Measurements from ENCODE around the gene CATSPERE.

The CATSPERE gene

GRCh38 chr1:244447024-244447423, 14.0 kb upstream of the CATSPERE start:
- H3K9me3 ChIP-seq (ENCODE audit: severe bottlenecking), result no peaks in the 10 kb centered on the region
- DNase-seq (ENCODE audit: low spot score), result no peak
- no peak overlapping the region for H3K27ac ChIP-seq (ENCODE audit: poor library complexity, severe bottlenecking)
- no peak for ATAC-seq (ENCODE audit: low read depth)
- TF ChIP-seq CTCF (IDR thresholded peaks at IDR 0.05; ENCODE audit: poor library complexity, severe bottlenecking), result no peak
- no peaks in the 10 kb centered on the region for H3K27me3 ChIP-seq (ENCODE audit: insufficient read depth, poor library complexity, severe bottlenecking)
- H3K36me3 ChIP-seq (ENCODE audit: low read depth), result peaks cover 38% of the 10 kb centered on the region
- no peak overlapping the region for H3K4me3 ChIP-seq (ENCODE audit: severe bottlenecking)
- H3K4me1 ChIP-seq (ENCODE audit: insufficient read depth, poor library complexity, severe bottlenecking), result peaks cover 37% of the 10 kb centered on the region

- no peaks in the 10 kb centered on the region for H3K27me3 ChIP-seq (ENCODE audit: insufficient read depth, poor library complexity, severe bottlenecking)
- no peak for ATAC-seq (ENCODE audit: low read depth)
- no peaks in the 10 kb centered on the region for H3K9me3 ChIP-seq (ENCODE audit: severe bottlenecking)
- peaks cover 38% of the 10 kb centered on the region for H3K4me1 ChIP-seq (ENCODE audit: insufficient read depth, poor library complexity, severe bottlenecking)
- H3K27ac ChIP-seq (ENCODE audit: poor library complexity, severe bottlenecking), result no peak overlapping the region
- H3K4me3 ChIP-seq (ENCODE audit: severe bottlenecking), result no peak overlapping the region
- no peak for DNase-seq (ENCODE audit: low spot score)
- no peak for TF ChIP-seq CTCF (IDR thresholded peaks at IDR 0.05; ENCODE audit: poor library complexity, severe bottlenecking)
- H3K36me3 ChIP-seq (ENCODE audit: low read depth), result peaks cover 38% of the 10 kb centered on the region
These were observed 13.5 kb upstream of the CATSPERE start for GRCh38 chr1:244447552-244447951.

GRCh38 chr1:244448279-244449036, 12.6 kb upstream of the CATSPERE start:
- Histone ChIP-seq H3K36me3 (ENCODE audit: low read depth) (peaks cover 38% of the 10 kb centered on the region), H3K27ac (ENCODE audit: poor library complexity, severe bottlenecking) (no peak overlapping the region), H3K4me3 (ENCODE audit: severe bottlenecking) (no peak overlapping the region), H3K4me1 (ENCODE audit: insufficient read depth, poor library complexity, severe bottlenecking) (peaks cover 40% of the 10 kb centered on the region), H3K9me3 (ENCODE audit: severe bottlenecking) (no peaks in the 10 kb centered on the region), H3K27me3 (ENCODE audit: insufficient read depth, poor library complexity, severe bottlenecking) (no peaks in the 10 kb centered on the region)
- ATAC-seq (ENCODE audit: low read depth) (no peak), DNase-seq (ENCODE audit: low spot score) (no peak)
- TF ChIP-seq CTCF (IDR thresholded peaks at IDR 0.05; ENCODE audit: poor library complexity, severe bottlenecking), result no peak

GRCh38 chr1:244449936-244450508, 11.1 kb upstream of the CATSPERE start:
- TF ChIP-seq CTCF (IDR thresholded peaks at IDR 0.05; ENCODE audit: poor library complexity, severe bottlenecking), result no peak
- H3K4me3 ChIP-seq (ENCODE audit: severe bottlenecking), result peak overlapping the region; percentile 82
- no peaks in the 10 kb centered on the region for H3K9me3 ChIP-seq (ENCODE audit: severe bottlenecking)
- H3K27me3 ChIP-seq (ENCODE audit: insufficient read depth, poor library complexity, severe bottlenecking), result no peaks in the 10 kb centered on the region
- ATAC-seq (ENCODE audit: low read depth) (no peak), DNase-seq (ENCODE audit: low spot score) (no peak)
- peaks cover 37% of the 10 kb centered on the region for H3K4me1 ChIP-seq (ENCODE audit: insufficient read depth, poor library complexity, severe bottlenecking)
- H3K36me3 ChIP-seq (ENCODE audit: low read depth), result peaks cover 33% of the 10 kb centered on the region
- peak overlapping the region; percentile 78 for H3K27ac ChIP-seq (ENCODE audit: poor library complexity, severe bottlenecking)

Measured in RWPE2 (cell line).